A673 (cell line): ENCODE data around the gene PLEKHS1.

Experiments
- CTCF ChIP-seq: fragments of 300-800, 200-600 bp; sonication (generic); conservative IDR thresholded peaks from 2 replicates; pipeline ENCODE4 v1.5.1; 2017; ENCODE audit warnings: low read depth, mild to moderate bottlenecking, antibody characterized with exemption, low read length, moderate library complexity, mixed read lengths
- EZH2 ChIP-seq: fragments of 200-600 bp; sonication (generic); IDR thresholded peaks from 2 replicates; pipeline ENCODE4 v1.6.1; 2017; ENCODE audit warnings: borderline replicate concordance, low read depth, mild to moderate bottlenecking, mixed read lengths, antibody characterized with exemption, low read length; ENCODE audit not compliant: poor library complexity, severe bottlenecking

GRCh38 chr10:113739577-113739976 lies 11.9 kb upstream of the PLEKHS1 start:
- TF ChIP-seq CTCF (no peak), EZH2 (no peak)
